IPS DF 4.7 (cell line): ENCODE measurements around the gene PMIS2.

Experiments
- DNase-seq: peaks from one replicate; pipeline ENCODE4 v3.0.0-alpha.2; 2013; ENCODE audit warnings: low spot score; ENCODE audit errors: extremely low read depth

The PMIS2 gene

DNA sequence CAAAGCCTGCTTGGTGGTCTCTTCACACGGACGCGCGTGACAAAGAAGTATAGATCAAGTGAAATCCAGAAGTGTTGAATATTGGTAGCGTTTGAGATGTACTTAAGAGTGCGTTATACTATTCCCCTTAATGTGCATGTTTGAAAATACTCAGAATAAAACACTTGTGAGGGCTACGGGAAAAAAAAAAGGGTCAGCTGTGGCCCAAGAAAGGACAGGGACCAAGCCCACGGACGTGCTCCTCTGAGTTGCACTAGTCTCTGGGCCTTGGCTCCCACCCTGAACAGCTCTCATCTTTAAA is 42.2 kb downstream of the PMIS2 start:
- no peak for DNase-seq

DNA sequence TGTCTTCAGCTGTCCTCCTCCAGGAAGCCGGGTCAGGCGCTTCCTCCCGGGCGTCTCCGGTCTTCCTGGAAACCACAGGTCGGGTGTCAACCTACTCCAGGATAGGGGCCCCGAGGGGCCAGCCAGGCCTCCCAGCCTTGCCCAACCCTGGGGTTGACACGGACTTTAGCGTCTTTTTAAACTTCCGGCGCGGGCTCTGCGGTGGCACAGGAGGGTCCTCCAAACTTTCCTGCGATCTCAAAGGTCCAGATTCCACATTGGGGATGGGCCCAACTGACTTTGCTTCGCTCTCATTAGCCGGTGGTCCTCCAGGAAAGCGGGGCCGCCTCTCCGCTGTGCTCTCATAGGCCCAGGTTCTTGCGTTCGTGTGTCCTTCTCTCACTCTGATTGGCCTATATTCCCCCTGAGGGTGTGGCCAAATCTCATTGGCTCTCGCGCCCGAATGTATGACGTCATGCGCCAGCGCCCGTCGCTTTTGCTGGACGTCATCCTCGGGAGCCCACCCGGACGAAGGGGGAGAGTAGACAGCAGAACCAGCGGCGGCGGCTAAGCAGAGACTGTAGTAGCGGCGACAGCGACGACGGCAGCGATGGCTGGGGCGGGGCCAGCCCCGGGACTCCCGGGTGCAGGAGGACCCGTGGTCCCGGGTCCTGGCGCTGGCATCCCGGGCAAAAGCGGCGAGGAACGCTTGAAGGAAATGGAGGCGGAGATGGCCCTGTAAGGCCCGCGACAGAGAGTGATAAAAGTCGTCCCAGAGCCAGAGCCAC is 42.8 kb downstream of the PMIS2 start, which contains the start of gene RBM42:
Gene RBM42, plus strand, starts transcription at position 472 of the 767 bp plus-strand sequence. Its CDS starts 118 bp downstream, at position 590.
- DNase-seq = no peak

DNA sequence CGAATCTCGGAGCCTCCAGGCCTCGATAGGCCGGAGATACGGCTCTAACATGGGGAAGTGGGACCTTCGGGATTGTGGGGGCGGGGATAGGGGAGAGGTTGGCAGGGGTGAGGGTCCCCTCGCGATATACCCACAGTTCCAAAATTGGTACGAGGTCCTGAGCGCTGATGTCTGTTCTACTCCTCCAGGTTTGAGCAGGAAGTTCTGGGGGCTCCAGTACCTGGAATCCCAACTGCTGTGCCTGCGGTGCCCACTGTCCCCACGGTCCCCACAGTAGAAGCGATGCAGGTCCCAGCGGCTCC is 43.3 kb downstream of the PMIS2 start:
- no peak for DNase-seq

DNA sequence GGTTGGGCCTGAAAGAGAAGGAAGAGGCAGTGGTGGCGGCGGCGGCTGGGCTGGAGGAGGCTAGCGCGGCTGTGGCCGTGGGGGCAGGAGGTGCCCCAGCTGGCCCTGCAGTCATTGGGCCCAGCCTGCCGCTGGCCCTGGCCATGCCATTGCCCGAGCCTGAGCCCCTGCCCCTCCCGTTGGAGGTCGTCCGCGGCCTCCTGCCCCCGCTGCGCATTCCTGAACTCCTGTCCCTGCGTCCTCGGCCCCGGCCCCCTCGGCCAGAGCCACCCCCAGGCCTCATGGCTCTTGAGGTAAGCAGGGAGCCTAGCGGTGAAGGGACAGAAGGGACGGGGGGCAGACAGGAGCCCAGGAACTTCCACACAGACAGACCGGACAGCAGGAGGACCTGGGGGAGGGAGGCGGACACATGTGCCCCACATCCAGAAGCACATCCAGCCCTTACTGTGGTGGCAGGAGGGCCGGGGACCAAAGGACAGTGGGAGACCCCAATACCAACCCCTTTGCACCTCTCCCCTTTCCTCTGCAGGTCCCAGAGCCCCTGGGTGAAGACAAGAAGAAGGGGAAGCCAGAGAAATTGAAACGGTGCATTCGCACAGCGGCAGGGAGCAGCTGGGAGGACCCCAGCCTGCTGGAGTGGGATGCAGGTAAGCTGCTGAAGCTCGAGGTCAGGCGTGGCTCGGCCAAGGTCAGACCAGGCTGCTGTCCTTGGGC is 47.9 kb downstream of the PMIS2 start:
- no peak for DNase-seq

DNA sequence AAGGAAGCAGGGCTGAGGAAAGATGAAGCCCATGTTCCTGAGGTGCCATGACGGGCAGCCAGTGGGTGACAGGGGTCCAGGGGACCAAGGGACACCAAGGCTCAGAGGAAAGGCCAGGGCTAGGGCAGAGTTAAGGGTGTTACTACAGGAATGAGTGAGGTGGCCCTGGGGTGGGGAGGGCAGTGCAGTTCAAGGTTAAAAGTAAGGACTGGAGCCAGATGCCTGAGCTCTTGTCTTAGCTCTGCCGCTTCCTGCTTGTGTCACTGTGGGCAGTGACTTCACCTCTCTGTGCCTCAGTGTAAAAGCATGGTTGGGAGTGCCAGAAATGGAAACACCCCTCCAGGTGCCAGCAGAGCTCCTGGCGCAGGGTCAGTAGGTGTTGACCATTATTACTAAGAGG is 50.7 kb downstream of the PMIS2 start:
- no peak for DNase-seq
